ENCODE measurements around the gene OAT. TPM values are rescaled to one million over a fixed set of nuclear protein-coding genes. Genes with fewer than 3 reads are reported as not detected.

OAT gene
- total and polyA plus RNA-seq, 4 donors, result 105 to 235 (median 114) TPM

GRCh38 chr10:124380256-124380995 is 38.3 kb downstream of the OAT start:
- Histone ChIP-seq H3K4me3 (ENCODE audit: low read length in 2 of 2) (no peak overlapping the region), H3K36me3 (ENCODE audit: control insufficient read depth in 1 of 2, insufficient read depth in 2 of 2, low read length in 1 of 2) (no peaks in the 10 kb centered on the region), H3K9me3 (ENCODE audit: control insufficient read depth, low read length) (no peaks in the 10 kb centered on the region), H3K4me1 (ENCODE audit: control insufficient read depth in 1 of 2, insufficient read depth in 2 of 2, low read length in 2 of 2) (peaks cover 0 to 3% of the 10 kb centered on the region in 2 donors), H3K27me3 (ENCODE audit: control insufficient read depth in 1 of 2, insufficient read depth in 2 of 2, low read length in 1 of 2) (no peaks in the 10 kb centered on the region), H3K27ac (ENCODE audit: low read depth in 1 of 2, low read length in 2 of 2) (no peak overlapping the region)
- intact Hi-C loops (cut with DNase I), result loop anchor here (10.0 kb wide), 3 partner anchors 116 to 796 kb away; partner anchors contain the start of gene CHST15 (in 1 of the 2)
- WGBS, 2 donors, result 93 to 94% methylated on average over 9 of the region's 9 CpGs
- DNase-seq (peak in 1 of 2 donors; percentile 27), ATAC-seq (ENCODE audit: low FRiP score) (no peak)

- ATAC-seq (ENCODE audit: low FRiP score) (no peak), DNase-seq (peak in 1 of 2 donors; percentile 51)
- Histone ChIP-seq H3K27me3 (ENCODE audit: control insufficient read depth in 1 of 2, insufficient read depth in 2 of 2, low read length in 1 of 2) (no peaks in the 10 kb centered on the region), H3K4me3 (ENCODE audit: low read length in 2 of 2) (no peak overlapping the region), H3K36me3 (ENCODE audit: control insufficient read depth in 1 of 2, insufficient read depth in 2 of 2, low read length in 1 of 2) (no peaks in the 10 kb centered on the region), H3K4me1 (ENCODE audit: control insufficient read depth in 1 of 2, insufficient read depth in 2 of 2, low read length in 2 of 2) (peaks cover 0 to 3% of the 10 kb centered on the region in 2 donors), H3K27ac (ENCODE audit: low read depth in 1 of 2, low read length in 2 of 2) (no peak overlapping the region), H3K9me3 (ENCODE audit: control insufficient read depth, low read length) (no peaks in the 10 kb centered on the region)
- intact Hi-C loops (cut with DNase I), result loop anchor here (10.0 kb wide), 4 partner anchors 55 to 795 kb away; partner anchors contain the start of gene CHST15 (in 1 of the 2)
- 85 to 88% methylated on average over 10 of the region's 10 CpGs for WGBS, 2 donors
Observed at GRCh38 chr10:124379609-124380193, 39.0 kb downstream of the OAT start.

- no peak overlapping the region for H3K27ac ChIP-seq (ENCODE audit: low read depth in 1 of 2, low read length in 2 of 2)
- WGBS, 2 donors, result 7 to 9% methylated on average over 16 of the region's 16 CpGs
- no peaks in the 10 kb centered on the region for H3K27me3 ChIP-seq (ENCODE audit: control insufficient read depth in 1 of 2, insufficient read depth in 2 of 2, low read length in 1 of 2)
- H3K9me3 ChIP-seq (ENCODE audit: control insufficient read depth, low read length), result no peaks in the 10 kb centered on the region
- no peak overlapping the region for H3K4me3 ChIP-seq (ENCODE audit: low read length in 2 of 2)
- H3K4me1 ChIP-seq (ENCODE audit: control insufficient read depth in 1 of 2, insufficient read depth in 2 of 2, low read length in 2 of 2), result no peaks in the 10 kb centered on the region
- H3K36me3 ChIP-seq (ENCODE audit: control insufficient read depth in 1 of 2, insufficient read depth in 2 of 2, low read length in 1 of 2), result no peaks in the 10 kb centered on the region
- intact Hi-C loops (cut with DNase I), result loop anchor here in 1 of 2 donors (10.0 kb wide), 1 partner anchor 54 kb away; no protein-coding TSS in a partner anchor
- ATAC-seq (ENCODE audit: low FRiP score) (peak; percentile 37), DNase-seq (peak in 1 of 2 donors; percentile 76)
Observed at GRCh38 chr10:124378881-124379471, 39.7 kb downstream of the OAT start.

- Histone ChIP-seq H3K27ac (ENCODE audit: low read depth in 1 of 2, low read length in 2 of 2) (no peak overlapping the region), H3K27me3 (ENCODE audit: control insufficient read depth in 1 of 2, insufficient read depth in 2 of 2, low read length in 1 of 2) (no peaks in the 10 kb centered on the region), H3K4me3 (ENCODE audit: low read length in 2 of 2) (no peak overlapping the region), H3K9me3 (ENCODE audit: control insufficient read depth, low read length) (no peaks in the 10 kb centered on the region), H3K4me1 (ENCODE audit: control insufficient read depth in 1 of 2, insufficient read depth in 2 of 2, low read length in 2 of 2) (no peaks in the 10 kb centered on the region), H3K36me3 (ENCODE audit: control insufficient read depth in 1 of 2, insufficient read depth in 2 of 2, low read length in 1 of 2) (no peaks in the 10 kb centered on the region)
- DNase-seq, result peak in 1 of 2 donors; percentile 60
- ATAC-seq (ENCODE audit: low FRiP score), result no peak
- intact Hi-C loops (cut with DNase I), result loop anchor here in 1 of 2 donors (10.0 kb wide), 1 partner anchor 53 kb away; no protein-coding TSS in a partner anchor
- 92 to 97% methylated on average over 7 of the region's 7 CpGs for WGBS, 2 donors
Observed at GRCh38 chr10:124378271-124378670, 40.5 kb downstream of the OAT start.

- H3K4me1 ChIP-seq (ENCODE audit: control insufficient read depth in 1 of 2, insufficient read depth in 2 of 2, low read length in 2 of 2), result no peaks in the 10 kb centered on the region
- H3K27ac ChIP-seq (ENCODE audit: low read depth in 1 of 2, low read length in 2 of 2), result no peak overlapping the region
- H3K36me3 ChIP-seq (ENCODE audit: control insufficient read depth in 1 of 2, insufficient read depth in 2 of 2, low read length in 1 of 2), result no peaks in the 10 kb centered on the region
- ATAC-seq (ENCODE audit: low FRiP score) (no peak), DNase-seq (peak in 1 of 2 donors; percentile 51)
- intact Hi-C loops (cut with DNase I), result loop anchor here in 1 of 2 donors (10.0 kb wide), 1 partner anchor 52 kb away; no protein-coding TSS in a partner anchor
- H3K9me3 ChIP-seq (ENCODE audit: control insufficient read depth, low read length), result no peaks in the 10 kb centered on the region
- H3K4me3 ChIP-seq (ENCODE audit: low read length in 2 of 2), result no peak overlapping the region
- H3K27me3 ChIP-seq (ENCODE audit: control insufficient read depth in 1 of 2, insufficient read depth in 2 of 2, low read length in 1 of 2), result no peaks in the 10 kb centered on the region
- 96 to 99% methylated on average over 8 of the region's 8 CpGs for WGBS, 2 donors
Observed at GRCh38 chr10:124377101-124377500, 41.6 kb downstream of the OAT start.

GRCh38 chr10:124376411-124376810 is 42.3 kb downstream of the OAT start:
- no peaks in the 10 kb centered on the region for H3K4me1 ChIP-seq (ENCODE audit: control insufficient read depth in 1 of 2, insufficient read depth in 2 of 2, low read length in 2 of 2)
- no peaks in the 10 kb centered on the region for H3K36me3 ChIP-seq (ENCODE audit: control insufficient read depth in 1 of 2, insufficient read depth in 2 of 2, low read length in 1 of 2)
- no peaks in the 10 kb centered on the region for H3K27me3 ChIP-seq (ENCODE audit: control insufficient read depth in 1 of 2, insufficient read depth in 2 of 2, low read length in 1 of 2)
- no peaks in the 10 kb centered on the region for H3K9me3 ChIP-seq (ENCODE audit: control insufficient read depth, low read length)
- ATAC-seq (ENCODE audit: low FRiP score) (no peak), DNase-seq (peak in 1 of 2 donors; percentile 39)
- no peak overlapping the region for H3K27ac ChIP-seq (ENCODE audit: low read depth in 1 of 2, low read length in 2 of 2)
- H3K4me3 ChIP-seq (ENCODE audit: low read length in 2 of 2), result no peak overlapping the region
- WGBS, 2 donors, result 86 to 91% methylated on average over 9 of the region's 9 CpGs
- intact Hi-C loops (cut with DNase I), result loop anchor here in 1 of 2 donors (10.0 kb wide), 1 partner anchor 52 kb away; no protein-coding TSS in a partner anchor

- DNase-seq (peak in 1 of 2 donors; percentile 65), ATAC-seq (ENCODE audit: low FRiP score) (no peak)
- Histone ChIP-seq H3K9me3 (ENCODE audit: control insufficient read depth, low read length) (no peaks in the 10 kb centered on the region), H3K4me1 (ENCODE audit: control insufficient read depth in 1 of 2, insufficient read depth in 2 of 2, low read length in 2 of 2) (no peaks in the 10 kb centered on the region), H3K4me3 (ENCODE audit: low read length in 2 of 2) (no peak overlapping the region), H3K27me3 (ENCODE audit: control insufficient read depth in 1 of 2, insufficient read depth in 2 of 2, low read length in 1 of 2) (no peaks in the 10 kb centered on the region), H3K36me3 (ENCODE audit: control insufficient read depth in 1 of 2, insufficient read depth in 2 of 2, low read length in 1 of 2) (no peaks in the 10 kb centered on the region), H3K27ac (ENCODE audit: low read depth in 1 of 2, low read length in 2 of 2) (no peak overlapping the region)
- WGBS, 2 donors, result 97 to 99% methylated on average over 11 of the region's 11 CpGs
- intact Hi-C loops (cut with DNase I), result loop anchor here in 1 of 2 donors (10.0 kb wide), 1 partner anchor 51 kb away; no protein-coding TSS in a partner anchor
Observed at GRCh38 chr10:124375691-124376090, 43.0 kb downstream of the OAT start.

- WGBS, 2 donors, result 97% methylated on average over 5 of the region's 5 CpGs
Observed at GRCh38 chr10:124375353-124375614, 43.4 kb downstream of the OAT start.

More at GRCh38 chr10:124375353-124375614, 43.4 kb downstream of the OAT start:
- Histone ChIP-seq H3K4me1 (ENCODE audit: control insufficient read depth in 1 of 2, insufficient read depth in 2 of 2, low read length in 2 of 2) (no peaks in the 10 kb centered on the region), H3K4me3 (ENCODE audit: low read length in 2 of 2) (no peak overlapping the region), H3K27ac (ENCODE audit: low read depth in 1 of 2, low read length in 2 of 2) (no peak overlapping the region), H3K36me3 (ENCODE audit: control insufficient read depth in 1 of 2, insufficient read depth in 2 of 2, low read length in 1 of 2) (no peaks in the 10 kb centered on the region), H3K9me3 (ENCODE audit: control insufficient read depth, low read length) (no peaks in the 10 kb centered on the region), H3K27me3 (ENCODE audit: control insufficient read depth in 1 of 2, insufficient read depth in 2 of 2, low read length in 1 of 2) (no peaks in the 10 kb centered on the region)
- no peak for ATAC-seq (ENCODE audit: low FRiP score)
- intact Hi-C loops (cut with DNase I), result loop anchor here in 1 of 2 donors (10.0 kb wide), 1 partner anchor 50 kb away; no protein-coding TSS in a partner anchor
- DNase-seq, result peak in 1 of 2 donors; percentile 70
